Spinal cord (tissue), 10 donors: Measurements from ENCODE around the gene SPAG7. TPM values are rescaled to one million over a fixed set of nuclear protein-coding genes. Genes with fewer than 3 reads are reported as not detected.

Experiments
- DNase-seq, 6 donors: peaks; one replicate each; pipeline versions ENCODE4 v3.0.0 to v3.0.0-alpha.2; 2013 to 2015; ENCODE audit warnings: low spot score in 6 of 6, low read depth in 4 of 6
- H3K27ac ChIP-seq: one replicate; pipeline ENCODE4 v1.5.1; 2013; ENCODE audit warnings: low read depth, low read length, control low read depth
- H3K27me3 ChIP-seq: one replicate; pipeline ENCODE4 v1.6.1; 2013; ENCODE audit warnings: low read length; ENCODE audit not compliant: control insufficient read depth, insufficient read depth
- H3K36me3 ChIP-seq: one replicate; pipeline ENCODE4 v1.6.1; 2013; ENCODE audit warnings: low read length; ENCODE audit not compliant: control insufficient read depth, insufficient read depth
- H3K4me1 ChIP-seq: one replicate; pipeline ENCODE4 v1.6.1; 2013; ENCODE audit warnings: low read length; ENCODE audit not compliant: control insufficient read depth, insufficient read depth
- H3K4me3 ChIP-seq: one replicate; pipeline ENCODE4 v1.5.1; 2013; ENCODE audit warnings: low read depth, low read length, control low read depth
- H3K9me3 ChIP-seq: one replicate; pipeline ENCODE4 v1.6.1; 2013; ENCODE audit warnings: low read length; ENCODE audit not compliant: control insufficient read depth, insufficient read depth
- WGBS: methylation state at CpG from one replicate; pipeline ENCODE4 v1.1.5; 2013; ENCODE audit warnings: missing lambda C conversion rate; ENCODE audit not compliant: insufficient coverage; 5-methylcytosine and 5-hydroxymethylcytosine counted together
- polyA plus RNA-seq, 2 donors: library from polyadenylated mRNA; unstranded; fragments of 120-200 nt; gene quantifications; one replicate each; pipeline ENCODE4 v1.2.1, GENCODE V29; 2013; ENCODE audit not compliant: insufficient read length in 2 of 2
- total RNA-seq, 2 donors: library from RNA; depleted of rRNA in 1 of 2; stranded (reverse); fragments of 120-200 nt in 1 of 2; fragments of >200 nt in 1 of 2; gene quantifications; one replicate each; pipeline versions ENCODE4 v1.2.3 to v1.2.4, GENCODE V29; 2013 to 2014
- donor health status: healthy.

SPAG7 gene
- total and polyA plus RNA-seq, 4 donors: 36.8 to 96.6 (median 89.9) TPM

DNA sequence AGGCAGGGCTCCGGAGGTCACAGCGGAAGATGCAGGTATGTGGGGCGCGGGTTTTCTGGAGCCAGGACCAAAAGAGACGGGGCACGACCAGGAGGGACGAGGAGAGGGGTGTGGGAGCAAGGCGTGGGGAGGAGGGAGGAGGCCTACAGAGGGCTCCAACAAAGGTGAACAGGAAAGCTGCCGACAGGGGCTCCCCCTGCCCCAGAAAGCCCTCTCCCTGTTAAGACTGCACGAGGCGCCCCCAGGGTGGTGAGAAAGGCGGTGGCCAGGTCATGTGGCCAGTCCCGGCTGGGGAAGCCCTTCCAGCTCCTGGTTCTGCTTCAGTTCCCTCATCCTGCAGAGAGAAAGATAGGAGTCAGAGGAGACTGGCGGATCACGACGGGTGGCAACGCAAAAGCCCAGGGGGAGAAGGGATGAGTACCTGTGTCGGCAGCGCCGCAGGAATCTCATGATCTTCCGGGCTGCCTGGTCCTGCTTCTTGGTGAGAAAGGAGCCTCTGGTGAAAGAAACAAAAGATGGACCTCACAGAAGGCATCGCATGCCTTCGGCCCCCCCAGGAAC, 949 bp upstream of the SPAG7 start:
- peaks cover 37% of the 10 kb centered on the region for H3K4me1 ChIP-seq
- H3K36me3 ChIP-seq: peaks cover 59% of the 10 kb centered on the region
- peak in 2 of 6 donors; percentile 46 to 69 for DNase-seq
- peak overlapping the region; percentile 100 for H3K27ac ChIP-seq
- H3K9me3 ChIP-seq: no peaks in the 10 kb centered on the region
- 7% methylated on average over 21 of the region's 23 CpGs for WGBS
- H3K27me3 ChIP-seq: no peaks in the 10 kb centered on the region
- H3K4me3 ChIP-seq: peak overlapping the region; percentile 97

DNA sequence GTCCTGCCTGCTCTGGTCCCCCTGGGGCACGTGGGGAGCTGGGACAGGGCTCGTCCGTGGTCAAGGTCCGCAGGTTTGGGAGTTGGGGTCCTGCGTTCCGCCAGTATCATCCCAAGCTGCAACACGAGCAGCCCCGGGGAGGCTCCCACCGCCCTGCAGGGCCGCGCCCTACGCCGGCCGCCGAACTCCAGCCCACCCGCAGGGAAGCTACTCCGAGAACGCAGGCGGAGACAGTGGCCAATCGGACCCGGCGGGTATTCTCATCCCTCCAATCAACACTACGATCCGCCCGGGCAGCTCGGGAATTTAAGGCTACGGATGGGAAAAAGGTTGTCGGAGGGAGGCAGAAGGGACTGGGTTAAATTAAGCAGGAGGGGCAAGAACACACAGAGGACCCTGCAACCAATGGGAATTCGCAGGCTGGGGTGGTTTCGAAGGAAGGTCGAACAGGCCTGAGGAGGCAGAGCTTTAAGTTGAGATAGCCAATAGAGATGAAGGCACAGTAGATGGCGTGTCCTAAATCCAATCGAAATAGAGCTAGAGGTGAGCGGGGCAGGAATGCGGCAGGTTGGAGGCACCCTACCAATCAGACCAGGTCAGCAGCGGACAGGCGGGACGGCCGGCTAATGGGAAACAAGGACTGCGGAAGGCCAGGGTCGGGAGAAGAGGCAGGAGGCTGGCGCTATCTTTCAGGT, 626 bp downstream of the SPAG7 start:
- Histone ChIP-seq H3K4me1 (peaks cover 37% of the 10 kb centered on the region), H3K27ac (peak overlapping the region; percentile 100), H3K27me3 (no peaks in the 10 kb centered on the region), H3K36me3 (peaks cover 44% of the 10 kb centered on the region), H3K4me3 (peak overlapping the region; percentile 97), H3K9me3 (no peaks in the 10 kb centered on the region)
- WGBS: 0% methylated on average over 35 of the region's 42 CpGs
- DNase-seq: peak; percentile 96 to 100 (median 98)

DNA sequence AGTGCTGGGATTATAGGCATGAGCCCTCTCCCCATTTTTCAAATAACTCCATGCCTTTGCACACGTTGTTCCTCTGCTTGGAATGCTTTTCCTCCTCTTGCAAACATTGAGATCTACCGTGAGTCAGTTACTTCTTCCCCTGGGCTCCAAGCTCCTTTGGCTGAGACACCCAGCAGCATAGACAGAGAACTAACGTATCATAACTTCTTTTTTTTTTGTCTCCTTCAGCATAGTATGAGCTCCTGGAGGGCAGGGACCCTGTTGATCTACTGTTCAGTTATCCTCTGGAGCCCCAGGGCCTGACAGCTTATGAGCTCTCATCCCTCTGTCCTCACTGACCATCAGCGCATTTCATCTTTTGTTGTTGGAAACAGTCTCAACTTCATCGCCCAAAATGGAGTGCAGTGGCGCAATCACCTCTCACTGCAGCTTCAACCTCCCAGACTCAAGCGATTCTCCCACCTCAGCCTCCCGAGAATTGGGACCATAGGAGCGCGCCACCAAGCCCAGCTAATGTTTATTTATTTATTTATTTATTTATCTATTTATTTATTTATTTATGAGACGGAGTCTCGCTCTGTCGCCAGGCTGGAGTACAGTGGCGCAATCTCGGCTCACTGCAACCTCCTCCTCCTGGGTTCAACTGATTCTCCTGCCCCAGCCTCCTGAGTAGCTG, 2.2 kb downstream of the SPAG7 start:
- no peak for DNase-seq

DNA sequence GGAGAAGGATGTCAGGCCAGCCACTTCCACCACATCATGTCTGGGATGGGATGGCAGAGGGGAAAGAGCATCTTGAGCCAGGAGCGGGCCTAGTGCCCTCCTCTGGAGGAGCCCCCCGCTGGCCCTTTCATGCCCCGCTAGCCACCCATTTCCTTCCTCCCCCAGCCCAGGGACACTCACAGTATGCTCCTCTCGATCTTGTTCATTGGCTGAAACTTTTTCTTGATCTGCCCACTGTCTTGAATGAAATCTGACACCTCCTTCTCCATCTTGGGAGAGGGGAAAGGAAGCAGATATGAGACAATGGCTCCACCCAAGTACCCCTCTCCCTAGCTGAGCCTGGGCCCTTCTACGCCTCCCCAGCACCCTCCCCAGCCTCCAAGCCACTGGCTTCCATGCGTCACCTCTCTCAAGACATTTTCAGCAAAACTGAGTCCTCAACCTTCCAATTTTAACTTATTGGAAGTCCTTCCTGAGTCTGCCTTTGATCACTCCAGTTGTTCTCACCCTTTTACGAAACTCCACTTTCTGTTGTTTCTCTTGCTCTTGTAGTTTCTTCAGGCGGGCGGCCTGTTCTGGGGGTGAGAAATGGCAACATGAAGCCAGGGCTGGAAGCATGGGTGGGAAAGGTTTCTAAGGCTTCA, 7.2 kb downstream of the SPAG7 start:
- H3K27me3 ChIP-seq: no peaks in the 10 kb centered on the region
- H3K4me1 ChIP-seq: no peaks in the 10 kb centered on the region
- WGBS: 73% methylated on average over 8 of the region's 9 CpGs
- no peak for DNase-seq
- no peak overlapping the region for H3K4me3 ChIP-seq
- peaks cover 45% of the 10 kb centered on the region for H3K36me3 ChIP-seq
- no peaks in the 10 kb centered on the region for H3K9me3 ChIP-seq
- no peak overlapping the region for H3K27ac ChIP-seq

More for the DNA sequence above, 2.2 kb downstream of the SPAG7 start:
- H3K4me3 ChIP-seq: no peak overlapping the region
- no peaks in the 10 kb centered on the region for H3K9me3 ChIP-seq
- peaks cover 36% of the 10 kb centered on the region for H3K36me3 ChIP-seq
- no peaks in the 10 kb centered on the region for H3K27me3 ChIP-seq
- H3K4me1 ChIP-seq: peaks cover 37% of the 10 kb centered on the region
- H3K27ac ChIP-seq: no peak overlapping the region
- WGBS: 96% methylated on average over 6 of the region's 15 CpGs

DNA sequence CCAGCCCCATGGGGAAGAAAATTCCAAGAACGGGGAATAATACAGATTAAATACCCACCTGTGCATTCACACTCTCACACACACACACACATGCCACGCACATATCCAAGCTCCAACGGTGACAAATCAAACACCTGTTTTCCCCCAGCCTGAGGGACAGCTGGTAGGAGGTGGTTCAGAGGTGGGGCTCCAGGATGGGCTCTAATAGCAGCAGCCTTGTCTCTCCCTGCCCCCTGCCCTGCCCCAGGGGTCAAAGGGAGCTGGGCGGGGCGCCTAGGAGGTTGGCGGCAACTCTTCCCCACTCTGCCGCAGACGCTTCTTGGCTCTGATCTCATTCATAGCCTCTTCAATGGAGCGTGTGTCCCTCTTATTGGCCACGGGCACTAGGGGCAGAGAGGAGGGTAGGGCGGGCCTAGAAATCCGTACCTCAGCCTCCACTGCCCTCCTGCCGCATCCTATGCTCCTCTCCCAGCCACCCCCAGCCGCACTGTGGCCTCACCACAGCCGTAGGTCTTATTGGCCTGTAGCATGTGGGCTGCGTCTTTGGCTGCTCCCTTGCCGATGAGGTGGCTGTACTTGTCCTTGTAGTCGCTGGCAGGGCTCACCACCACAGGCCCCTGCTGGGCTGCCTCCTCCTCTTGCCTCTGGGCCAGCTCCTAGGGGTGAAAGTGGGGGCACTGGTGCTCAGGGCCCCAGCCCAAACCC, 8.2 kb downstream of the SPAG7 start:
- Histone ChIP-seq H3K4me3 (no peak overlapping the region), H3K27ac (no peak overlapping the region), H3K27me3 (no peaks in the 10 kb centered on the region), H3K4me1 (no peaks in the 10 kb centered on the region), H3K9me3 (no peaks in the 10 kb centered on the region), H3K36me3 (peaks cover 38% of the 10 kb centered on the region)
- 87% methylated on average over 14 of the region's 18 CpGs for WGBS
- DNase-seq: no peak

DNA sequence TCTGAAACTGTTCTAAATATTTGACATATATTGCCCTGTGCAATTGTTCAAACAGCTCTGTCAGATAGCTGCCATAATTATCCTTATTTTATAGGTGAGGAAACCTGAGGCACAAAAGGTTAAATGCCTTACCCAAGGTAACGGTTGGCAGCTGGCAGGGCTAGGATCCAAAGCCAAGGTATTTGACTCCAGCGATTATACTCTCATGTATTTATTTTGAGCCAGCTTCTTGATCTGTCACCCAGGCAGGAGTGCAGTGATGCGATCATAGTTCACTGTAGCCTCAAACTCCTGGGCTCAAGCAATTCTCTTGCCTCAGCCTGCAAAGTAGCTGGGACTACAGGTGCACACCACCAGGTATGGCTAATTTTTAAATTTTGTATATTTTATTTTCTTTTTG, 9.5 kb downstream of the SPAG7 start:
- Histone ChIP-seq H3K27ac (no peak overlapping the region), H3K4me1 (no peaks in the 10 kb centered on the region), H3K36me3 (peaks cover 37% of the 10 kb centered on the region), H3K9me3 (no peaks in the 10 kb centered on the region), H3K27me3 (no peaks in the 10 kb centered on the region), H3K4me3 (no peak overlapping the region)
- no peak for DNase-seq
- 100% methylated on average over 3 of the region's 3 CpGs for WGBS

DNA sequence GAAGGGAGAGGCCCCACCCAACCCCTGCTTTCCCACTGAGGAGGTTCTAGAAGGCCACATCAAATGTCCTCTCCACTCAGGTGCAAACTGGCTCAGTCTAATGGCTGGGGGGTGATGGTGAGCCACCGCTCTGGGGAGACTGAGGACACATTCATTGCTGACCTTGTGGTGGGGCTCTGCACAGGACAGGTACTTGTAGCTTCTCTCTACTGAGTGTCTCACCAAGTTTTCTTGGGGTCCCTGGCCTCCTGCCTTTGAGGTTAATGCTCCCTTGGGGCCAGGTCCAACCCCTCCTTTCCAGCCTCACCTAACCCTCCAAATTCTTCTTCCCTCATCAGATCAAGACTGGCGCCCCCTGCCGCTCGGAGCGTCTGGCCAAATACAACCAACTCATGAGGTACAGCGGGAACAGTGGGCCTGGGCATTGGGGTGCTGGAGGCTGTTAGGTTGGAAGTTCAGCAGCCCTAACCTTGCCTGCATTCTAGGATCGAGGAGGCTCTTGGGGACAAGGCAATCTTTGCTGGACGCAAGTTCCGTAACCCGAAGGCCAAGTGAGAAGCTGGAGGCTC, 11.0 kb downstream of the SPAG7 start:
- Histone ChIP-seq H3K27ac (no peak overlapping the region), H3K9me3 (no peaks in the 10 kb centered on the region), H3K4me3 (no peak overlapping the region), H3K27me3 (no peaks in the 10 kb centered on the region), H3K36me3 (peaks cover 37% of the 10 kb centered on the region), H3K4me1 (no peaks in the 10 kb centered on the region)
- DNase-seq: no peak
- WGBS: 94% methylated on average over 6 of the region's 10 CpGs

DNA sequence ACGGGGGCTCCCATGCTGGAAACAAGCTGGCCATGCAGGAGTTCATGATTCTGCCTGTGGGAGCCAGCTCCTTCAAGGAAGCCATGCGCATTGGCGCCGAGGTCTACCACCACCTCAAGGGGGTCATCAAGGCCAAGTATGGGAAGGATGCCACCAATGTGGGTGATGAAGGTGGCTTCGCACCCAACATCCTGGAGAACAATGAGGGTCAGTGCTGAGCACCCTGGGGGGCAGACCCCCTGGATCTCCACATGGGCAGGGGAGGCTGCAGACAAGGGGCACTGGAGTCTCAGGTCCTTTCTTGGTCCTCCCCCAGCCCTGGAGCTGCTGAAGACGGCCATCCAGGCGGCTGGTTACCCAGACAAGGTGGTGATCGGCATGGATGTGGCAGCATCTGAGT, 12.5 kb downstream of the SPAG7 start:
- WGBS: 96% methylated on average over 8 of the region's 8 CpGs
- no peak for DNase-seq
- Histone ChIP-seq H3K4me1 (peaks cover 12% of the 10 kb centered on the region), H3K4me3 (no peak overlapping the region), H3K36me3 (peaks cover 28% of the 10 kb centered on the region), H3K9me3 (no peaks in the 10 kb centered on the region), H3K27ac (no peak overlapping the region), H3K27me3 (peaks cover 9% of the 10 kb centered on the region)

DNA sequence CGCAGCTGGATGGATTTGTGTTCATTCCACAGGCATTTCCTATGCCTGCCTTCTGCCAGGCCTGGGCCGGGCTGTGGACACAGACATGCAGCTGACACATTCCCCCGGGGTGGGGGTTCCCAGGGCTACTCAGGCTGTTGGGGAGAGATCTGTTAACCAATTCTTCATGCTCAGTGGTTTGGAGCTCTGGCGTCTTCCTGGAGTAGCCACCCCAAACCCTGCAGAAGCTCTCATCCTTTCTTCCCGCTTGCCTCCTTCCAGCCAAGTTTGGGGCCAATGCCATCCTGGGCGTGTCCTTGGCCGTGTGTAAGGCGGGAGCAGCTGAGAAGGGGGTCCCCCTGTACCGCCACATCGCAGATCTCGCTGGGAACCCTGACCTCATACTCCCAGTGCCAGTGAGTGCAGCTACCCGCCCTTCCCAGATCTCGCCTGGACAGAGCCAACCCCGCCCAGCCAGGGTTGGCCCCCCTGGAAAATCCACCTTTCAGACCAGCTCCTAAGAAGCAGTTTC, 14.1 kb downstream of the SPAG7 start:
- WGBS: 94% methylated on average over 12 of the region's 14 CpGs
- Histone ChIP-seq H3K9me3 (no peaks in the 10 kb centered on the region), H3K27ac (no peak overlapping the region), H3K4me3 (no peak overlapping the region), H3K4me1 (peaks cover 14% of the 10 kb centered on the region), H3K27me3 (peaks cover 10% of the 10 kb centered on the region), H3K36me3 (peaks cover 17% of the 10 kb centered on the region)
- DNase-seq: no peak
